Activated CD8-positive, alpha-beta T cell treated with anti-CD3 and anti-CD28 coated beads, Interleukin-2, amount 10 ng/mL, durations not matched to agents 7 days and 5 days (primary cell): Measurements from ENCODE around the gene USHBP1. TPM values are rescaled to one million over a fixed set of nuclear protein-coding genes. Genes with fewer than 3 reads are reported as not detected.

Experiments used
- ATAC-seq: fragments of 150-1000 bp; cut with Tn5 transposase; one replicate; pipeline ENCODE4 v1.10.0; 2021; ENCODE audit warnings: moderate library complexity
- CTCF ChIA-PET: fragments of 350-600 bp; sonication (Branson Sonifier 250); formaldehyde crosslinking; loops from one replicate; lab custom pipeline; 2021; ENCODE audit warnings: antibody characterized with exemption; lab: Charles Lee
- POLR2A ChIA-PET: fragments of 350-600 bp; sonication (Branson Sonifier 250); formaldehyde crosslinking; loops from one replicate; lab custom pipeline; 2021; ENCODE audit warnings: antibody characterized with exemption; lab: Charles Lee
- DNase-seq: peaks from one replicate; pipeline ENCODE4 v3.0.0-alpha.2; 2020
- H3K27ac Mint-ChIP-seq: one replicate; pipeline ENCODE4 v1.8.0; 2021; ENCODE audit warnings: mild to moderate bottlenecking, mixed read lengths
- H3K27me3 Mint-ChIP-seq: one replicate; pipeline ENCODE4 v1.8.0; 2021; ENCODE audit warnings: low read depth, mixed read lengths
- H3K36me3 Mint-ChIP-seq: one replicate; pipeline ENCODE4 v1.8.0; 2021; ENCODE audit warnings: low read depth, mixed read lengths
- H3K4me1 Mint-ChIP-seq: one replicate; pipeline ENCODE4 v1.8.0; 2021; ENCODE audit warnings: low read depth, mixed read lengths
- H3K4me3 Mint-ChIP-seq: one replicate; pipeline ENCODE4 v1.8.0; 2021; ENCODE audit warnings: mild to moderate bottlenecking, mixed read lengths
- H3K9me3 Mint-ChIP-seq: one replicate; pipeline ENCODE4 v1.8.0; 2022; ENCODE audit warnings: mixed read lengths; ENCODE audit not compliant: insufficient read depth
- total RNA-seq, 2 experiments: library from RNA; stranded (reverse); gene quantifications; one replicate each; pipeline ENCODE4 v1.2.3, GENCODE V29; 2021

Gene USHBP1
- total RNA-seq, 2 experiments from 2014 or later: not detected

DNA sequence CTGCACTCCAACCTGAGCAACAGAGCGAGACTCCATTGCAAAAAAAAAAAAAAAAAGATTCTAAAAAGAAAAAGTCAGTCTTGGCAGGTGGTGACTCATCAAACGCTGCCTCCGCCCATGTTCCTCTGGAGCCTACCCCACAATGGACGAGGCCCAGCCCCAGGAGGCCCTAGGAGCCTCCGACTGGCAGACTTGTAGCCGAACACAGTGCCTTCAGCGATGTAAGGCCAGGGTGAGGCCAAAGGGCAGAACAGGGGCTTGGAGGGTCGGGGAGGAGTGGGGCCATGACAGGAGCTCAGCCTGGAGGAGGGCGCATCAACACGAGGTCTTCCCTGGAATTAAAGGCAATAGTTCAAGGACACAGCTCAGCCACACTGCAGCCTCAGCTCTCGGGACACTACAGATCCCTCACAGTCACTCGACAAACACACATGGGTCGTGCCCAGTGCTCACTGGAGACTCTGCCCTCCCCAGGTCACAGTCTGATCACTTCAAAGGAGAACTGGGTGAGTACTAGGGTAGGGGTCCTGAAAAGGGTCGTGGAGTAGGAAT is 44.3 kb downstream of the USHBP1 start:
- H3K4me3 Mint-ChIP-seq: no peak overlapping the region
- CTCF ChIA-PET: interaction anchor here (0.5 to 1.2 kb wide), 3 partner anchors 24 to 62 kb away, joined by 3 read pairs; partner anchors contain the start of gene BABAM1
- POLR2A ChIA-PET: interaction anchor here (0.5 to 1.0 kb wide), 2 partner anchors 44 to 61 kb away, joined by 3 read pairs; partner anchors contain the start of gene ANKLE1
- no peak for DNase-seq
- peaks cover 16% of the 10 kb centered on the region for H3K4me1 Mint-ChIP-seq
- no peaks in the 10 kb centered on the region for H3K9me3 Mint-ChIP-seq
- H3K36me3 Mint-ChIP-seq: peaks cover 26% of the 10 kb centered on the region
- ATAC-seq: no peak
- H3K27ac Mint-ChIP-seq: no peak overlapping the region
- no peaks in the 10 kb centered on the region for H3K27me3 Mint-ChIP-seq

DNA sequence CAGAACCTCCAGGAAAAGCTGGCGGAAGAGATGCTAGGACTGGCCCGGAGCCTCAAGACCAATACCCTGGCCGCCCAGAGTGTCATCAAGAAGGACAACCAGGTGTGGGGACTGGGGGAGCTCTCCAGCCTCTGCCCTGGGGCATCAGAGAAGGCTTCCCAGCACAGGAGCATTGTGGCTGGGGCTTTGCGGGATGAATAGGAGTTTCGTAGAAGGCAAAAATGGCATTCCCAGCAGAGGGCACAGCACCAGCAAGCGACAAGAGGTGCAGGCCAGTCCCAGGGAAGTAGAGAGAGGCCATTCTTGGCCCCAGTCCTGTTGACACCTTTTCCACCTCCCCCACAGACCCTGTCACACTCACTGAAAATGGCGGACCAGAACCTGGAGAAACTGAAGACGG is 45.3 kb downstream of the USHBP1 start:
- Mint-ChIP-seq H3K27me3 (no peaks in the 10 kb centered on the region), H3K4me3 (no peak overlapping the region), H3K4me1 (peaks cover 26% of the 10 kb centered on the region), H3K9me3 (no peaks in the 10 kb centered on the region), H3K27ac (no peak overlapping the region), H3K36me3 (peaks cover 31% of the 10 kb centered on the region)
- no peak for DNase-seq
- ChIA-PET POLR2A (interaction anchor here (0.7 to 1.0 kb wide), 2 partner anchors 62 to 788 kb away, joined by 3 read pairs; partner anchors contain the start of gene ANKLE1), CTCF (no interaction called here)
- no peak for ATAC-seq

DNA sequence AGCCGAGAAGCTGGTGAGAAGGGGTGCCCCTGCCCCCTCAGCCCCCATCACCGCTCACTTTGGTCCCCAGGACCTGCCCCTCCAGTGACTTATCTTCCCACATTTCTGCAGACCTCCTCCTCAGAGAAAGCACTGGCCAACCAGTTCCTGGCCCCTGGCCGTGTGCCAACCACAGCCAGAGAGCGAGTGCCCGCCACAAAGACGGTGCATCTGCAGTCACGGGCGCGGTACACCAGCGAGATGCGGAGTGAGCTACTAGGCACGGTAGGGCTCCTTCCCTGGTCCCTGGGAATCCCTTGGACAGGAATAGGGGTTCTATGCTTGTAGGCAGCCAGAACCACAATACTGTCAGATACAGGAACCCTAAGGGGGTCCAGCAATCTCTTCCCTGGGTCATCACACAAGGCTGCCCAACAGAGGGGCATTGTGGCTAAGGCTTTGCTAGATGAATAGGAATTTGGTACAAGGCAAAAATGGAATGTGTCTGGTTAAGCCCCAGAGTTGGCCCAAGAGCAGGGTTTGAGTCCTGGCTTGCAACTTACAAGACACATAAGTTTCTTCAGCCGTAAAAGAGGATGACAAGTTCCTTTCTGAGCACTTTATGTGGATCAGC is 48.4 kb downstream of the USHBP1 start:
- Mint-ChIP-seq H3K4me3 (peak overlapping the region; percentile 82), H3K36me3 (peaks cover 43% of the 10 kb centered on the region), H3K4me1 (peaks cover 26% of the 10 kb centered on the region), H3K27me3 (no peaks in the 10 kb centered on the region), H3K27ac (peak overlapping the region; percentile 98), H3K9me3 (no peaks in the 10 kb centered on the region)
- DNase-seq (no peak), ATAC-seq (no peak)
- CTCF ChIA-PET: interaction anchor here (0.6 to 1.9 kb wide), 3 partner anchors 10 to 51 kb away, joined by 3 to 7 read pairs (median 6); partner anchors contain the start of genes BABAM1 and OCEL1
- POLR2A ChIA-PET: interaction anchor here (0.7 to 3.2 kb wide), 10 partner anchors 10 to 174 kb away, joined by 3 to 35 read pairs (median 6); partner anchors contain the start of genes BABAM1 and OCEL1

DNA sequence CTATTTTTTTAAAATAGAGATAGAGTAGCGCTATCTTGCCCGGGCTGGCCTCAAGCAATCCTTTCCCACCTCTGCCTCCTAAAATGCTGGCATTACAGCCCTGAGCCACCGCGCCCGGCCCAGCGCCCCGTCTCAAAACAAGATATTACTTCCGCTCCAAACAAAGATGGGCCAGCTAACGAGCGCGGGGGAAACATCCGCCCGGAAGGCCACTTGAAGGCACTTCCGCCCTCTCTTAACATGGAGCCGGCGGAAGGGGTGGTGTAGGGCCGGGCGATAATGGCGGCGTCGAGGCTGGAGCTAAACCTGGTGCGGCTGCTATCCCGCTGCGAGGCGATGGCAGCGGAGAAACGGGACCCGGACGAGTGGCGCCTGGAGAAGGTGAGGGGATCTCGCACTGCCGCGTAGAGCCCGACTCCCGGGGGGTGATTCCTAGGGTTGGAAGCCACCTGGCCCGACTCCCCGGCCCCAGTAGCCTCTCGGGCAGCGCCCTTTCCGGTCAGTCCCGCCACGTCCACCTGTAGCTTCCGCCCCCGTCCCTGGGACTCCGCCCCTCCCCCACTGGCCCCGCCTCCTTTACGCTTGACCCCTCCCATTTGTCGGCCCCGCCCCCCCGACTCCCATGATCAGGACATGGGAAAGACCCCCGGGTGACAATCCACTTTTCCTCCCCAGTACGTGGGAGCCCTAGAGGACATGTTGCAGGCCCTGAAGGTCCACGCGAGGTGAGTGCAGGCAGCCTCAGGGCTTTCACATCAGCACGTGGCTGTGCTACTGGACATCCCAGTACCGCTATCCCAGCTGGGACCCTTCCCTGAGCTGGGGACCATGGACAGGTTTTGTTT is 49.2 kb downstream of the USHBP1 start, which contains the start of gene USE1:
USE1 (plus strand) TSS at position 231 of the 845 bp plus-strand sequence; CDS start at position 280, 49 bp downstream.
- ATAC-seq (peak; percentile 96), DNase-seq (peak; percentile 93)
- peaks cover 48% of the 10 kb centered on the region for H3K36me3 Mint-ChIP-seq
- H3K4me3 Mint-ChIP-seq: peak within 1 kb of the TSS; percentile 82
- peak within 1 kb of the TSS; percentile 98 for H3K27ac Mint-ChIP-seq
- ChIA-PET CTCF (interaction anchor here (0.6 to 1.9 kb wide), 8 partner anchors 11 to 320 kb away, joined by 3 to 7 read pairs (median 4); partner anchors contain the start of genes BABAM1 and OCEL1), POLR2A (interaction anchor here (0.5 to 3.2 kb wide), 16 partner anchors 9 to 175 kb away, joined by 3 to 35 read pairs (median 4); partner anchors contain the start of genes ANKLE1, BABAM1 and OCEL1)
- H3K27me3 Mint-ChIP-seq: no peaks in the 10 kb centered on the region
- H3K4me1 Mint-ChIP-seq: peaks cover 27% of the 10 kb centered on the region
- H3K9me3 Mint-ChIP-seq: no peaks in the 10 kb centered on the region

DNA sequence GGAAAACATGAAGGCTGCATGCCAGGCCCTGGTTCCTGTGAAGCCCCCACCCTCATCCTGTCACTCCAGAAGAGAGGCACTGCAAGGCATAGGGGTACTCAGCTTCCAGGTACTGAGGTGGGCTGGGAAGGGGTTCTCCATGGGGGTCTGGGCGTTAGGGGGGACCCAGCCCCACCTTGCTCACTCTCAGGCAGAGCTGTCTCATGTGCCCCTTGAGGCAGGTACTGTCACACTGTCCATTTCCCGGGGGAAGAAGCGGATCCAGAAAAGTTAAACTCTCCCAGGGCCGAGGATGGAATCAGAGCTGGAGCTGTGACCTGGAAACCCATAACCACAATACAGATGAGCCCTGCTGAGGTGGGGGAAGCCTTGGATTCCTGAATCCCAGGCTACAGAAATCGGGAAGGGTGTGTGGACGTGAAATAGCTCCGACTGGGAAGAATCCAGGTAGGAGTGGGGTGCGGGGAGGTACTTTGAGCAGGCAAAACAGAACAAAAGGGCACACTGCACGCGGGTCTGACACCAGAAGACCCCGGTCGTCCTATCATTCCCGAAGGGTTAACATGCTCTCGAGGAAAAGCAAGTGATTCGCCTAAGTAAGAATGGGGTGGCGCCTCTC is 49.9 kb downstream of the USHBP1 start:
- peaks cover 50% of the 10 kb centered on the region for H3K36me3 Mint-ChIP-seq
- no peak for ATAC-seq
- DNase-seq: no peak
- no peaks in the 10 kb centered on the region for H3K9me3 Mint-ChIP-seq
- no peaks in the 10 kb centered on the region for H3K27me3 Mint-ChIP-seq
- peak overlapping the region; percentile 98 for H3K27ac Mint-ChIP-seq
- H3K4me3 Mint-ChIP-seq: peak overlapping the region; percentile 82
- peaks cover 28% of the 10 kb centered on the region for H3K4me1 Mint-ChIP-seq
- ChIA-PET CTCF (interaction anchor here (0.6 to 1.9 kb wide), 8 partner anchors 12 to 319 kb away, joined by 3 to 7 read pairs (median 4); partner anchors contain the start of genes BABAM1 and OCEL1), POLR2A (interaction anchor here (0.5 to 3.2 kb wide), 13 partner anchors 9 to 140 kb away, joined by 3 to 35 read pairs (median 5); partner anchors contain the start of genes ANKLE1, BABAM1 and OCEL1)

DNA sequence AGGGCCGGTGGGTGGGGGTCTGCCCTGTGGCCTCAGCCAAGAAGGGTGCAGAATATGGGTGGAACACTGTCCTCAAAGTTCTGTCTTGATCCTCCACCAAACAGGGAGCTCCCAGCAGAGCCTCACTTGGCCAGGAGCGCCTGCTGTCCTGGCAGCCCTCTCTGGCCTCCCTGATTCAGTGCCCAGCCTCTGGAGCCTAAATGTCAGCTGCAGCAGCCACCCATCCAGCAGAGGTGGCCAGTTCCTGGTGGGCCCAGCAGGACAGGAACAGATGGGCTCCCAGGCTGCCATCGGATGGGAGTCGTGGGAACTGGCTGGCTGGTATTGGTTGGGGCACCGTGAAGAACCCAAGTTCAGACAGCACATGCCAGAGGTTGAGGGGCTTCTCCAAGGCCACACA is 51.2 kb downstream of the USHBP1 start:
- POLR2A ChIA-PET: interaction anchor here (3.2 kb wide), 1 partner anchor 13 kb away, joined by 35 read pairs; the partner anchor contains the start of gene OCEL1
- Mint-ChIP-seq H3K4me3 (no peak overlapping the region), H3K27ac (peak overlapping the region; percentile 39), H3K27me3 (no peaks in the 10 kb centered on the region), H3K36me3 (peaks cover 55% of the 10 kb centered on the region), H3K9me3 (no peaks in the 10 kb centered on the region), H3K4me1 (peaks cover 38% of the 10 kb centered on the region)
- CTCF ChIA-PET: no interaction called here
- ATAC-seq: no peak
- DNase-seq: no peak

DNA sequence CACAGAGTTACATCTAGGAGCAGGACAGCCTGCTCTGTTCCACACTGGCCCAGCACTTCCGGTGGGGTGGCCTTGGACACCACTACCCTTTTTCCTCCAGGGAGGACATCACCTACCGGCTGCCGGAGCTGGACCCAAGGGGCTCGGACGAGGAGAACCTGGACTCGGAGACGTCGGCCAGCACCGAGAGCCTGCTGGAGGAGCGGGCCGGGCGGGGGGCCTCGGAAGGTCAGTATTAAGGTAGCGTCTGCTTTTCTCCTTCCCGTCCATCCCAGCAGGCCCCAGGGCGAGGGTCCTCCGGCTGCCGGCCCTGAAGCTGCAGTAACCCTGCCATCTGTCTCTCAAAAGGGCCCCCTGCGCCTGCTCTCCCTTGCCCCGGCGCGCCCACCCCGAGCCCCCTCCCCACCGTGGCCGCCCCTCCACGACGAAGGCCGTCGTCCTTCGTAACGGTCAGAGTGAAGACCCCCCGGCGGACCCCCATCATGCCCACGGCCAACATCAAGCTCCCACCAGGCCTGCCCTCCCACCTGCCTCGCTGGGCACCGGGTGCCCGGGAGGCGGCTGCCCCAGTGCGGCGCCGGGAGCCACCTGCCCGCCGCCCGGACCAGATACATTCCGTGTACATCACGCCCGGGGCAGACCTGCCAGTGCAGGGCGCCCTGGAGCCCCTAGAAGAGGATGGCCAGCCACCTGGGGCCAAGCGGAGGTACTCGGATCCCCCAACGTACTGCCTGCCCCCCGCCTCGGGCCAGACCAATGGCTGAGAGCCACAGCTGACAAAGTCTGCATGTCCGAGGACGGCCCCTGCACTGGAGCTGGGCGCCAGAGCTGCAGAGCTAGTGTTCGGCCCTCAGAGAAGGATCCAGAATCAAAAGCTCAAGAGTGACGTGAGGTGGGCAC is 52.7 kb downstream of the USHBP1 start:
- Mint-ChIP-seq H3K27me3 (no peaks in the 10 kb centered on the region), H3K4me3 (no peak overlapping the region), H3K9me3 (no peaks in the 10 kb centered on the region), H3K27ac (no peak overlapping the region), H3K4me1 (peaks cover 38% of the 10 kb centered on the region), H3K36me3 (peaks cover 47% of the 10 kb centered on the region)
- CTCF ChIA-PET: no interaction called here
- ATAC-seq (no peak), DNase-seq (no peak)
- POLR2A ChIA-PET: no interaction called here

DNA sequence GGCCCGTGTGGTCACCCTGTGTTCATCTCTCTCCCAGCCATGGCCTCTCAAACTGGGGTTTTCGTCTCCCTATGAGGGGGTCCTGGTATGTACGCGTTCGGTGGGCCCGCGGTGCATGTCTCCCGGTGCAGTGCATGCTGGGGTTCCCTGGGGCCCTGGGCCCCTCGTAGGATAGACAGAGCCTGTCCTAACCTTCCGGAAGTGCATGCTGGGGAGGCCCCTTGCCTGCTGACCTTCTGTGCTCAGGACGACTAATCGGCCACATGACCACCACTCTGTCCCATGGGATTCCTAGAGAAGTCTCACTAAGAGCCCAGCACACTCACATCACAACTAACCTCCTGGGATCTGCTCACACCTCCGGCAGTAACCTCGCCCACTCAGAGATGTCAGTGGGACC is 54.2 kb downstream of the USHBP1 start:
- DNase-seq: no peak
- H3K9me3 Mint-ChIP-seq: no peaks in the 10 kb centered on the region
- ChIA-PET POLR2A (no interaction called here), CTCF (no interaction called here)
- H3K4me3 Mint-ChIP-seq: no peak overlapping the region
- H3K36me3 Mint-ChIP-seq: peaks cover 54% of the 10 kb centered on the region
- no peak for ATAC-seq
- no peaks in the 10 kb centered on the region for H3K27me3 Mint-ChIP-seq
- H3K4me1 Mint-ChIP-seq: peaks cover 29% of the 10 kb centered on the region
- H3K27ac Mint-ChIP-seq: no peak overlapping the region

DNA sequence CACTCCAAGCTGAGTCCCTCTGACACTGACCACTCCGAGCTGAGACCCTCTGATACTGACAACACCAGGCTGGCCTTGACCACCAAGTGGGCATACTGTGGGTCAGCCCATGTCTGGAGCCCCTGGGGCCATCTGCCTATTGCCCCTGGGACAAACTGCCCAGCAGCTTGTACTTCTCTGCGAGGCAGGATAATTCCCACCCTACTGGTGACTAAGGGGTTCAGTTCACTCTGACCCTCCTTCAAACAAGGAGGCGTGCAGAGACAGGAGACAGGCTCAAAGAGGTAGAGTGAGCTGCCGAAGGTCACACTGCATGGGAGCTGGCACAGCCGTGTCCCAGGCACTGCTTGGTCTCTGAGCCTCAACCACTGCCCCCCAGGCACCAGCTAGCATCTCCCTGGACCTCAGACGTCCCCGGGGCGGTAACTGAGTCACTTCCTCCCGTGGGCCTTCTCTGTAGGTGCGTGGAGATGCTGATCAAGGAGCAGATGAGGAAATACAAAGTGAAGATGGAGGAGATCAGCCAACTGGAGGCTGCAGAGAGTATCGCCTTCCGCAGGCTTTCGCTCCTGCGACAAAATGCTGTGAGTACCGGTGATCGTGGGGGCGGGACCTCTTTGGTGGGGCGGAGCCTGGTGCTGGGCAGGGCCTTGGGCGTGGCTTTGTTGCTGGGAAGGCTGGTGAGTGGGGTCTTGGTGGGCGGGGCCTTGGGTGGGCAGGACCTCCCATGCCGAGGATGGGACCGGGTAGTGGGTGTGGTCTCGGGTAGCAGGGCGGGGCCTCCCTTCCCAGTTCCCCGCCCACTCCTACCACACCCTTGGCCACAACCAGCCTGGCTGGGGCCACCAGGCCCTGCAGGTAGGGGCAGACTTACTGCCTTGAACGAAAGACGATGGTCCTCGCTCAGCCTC is 55.2 kb downstream of the USHBP1 start:
- CTCF ChIA-PET: interaction anchor here (0.6 to 1.6 kb wide), 2 partner anchors 27 to 57 kb away, joined by 3 read pairs; partner anchors contain the start of gene BABAM1
- Mint-ChIP-seq H3K4me1 (peaks cover 21% of the 10 kb centered on the region), H3K27me3 (no peaks in the 10 kb centered on the region), H3K27ac (peak overlapping the region; percentile 26), H3K9me3 (no peaks in the 10 kb centered on the region), H3K4me3 (no peak overlapping the region), H3K36me3 (peaks cover 56% of the 10 kb centered on the region)
- POLR2A ChIA-PET: no interaction called here
- peak; percentile 59 for DNase-seq
- ATAC-seq: peak; percentile 59
